ENCODE results near the gene EFCAB11. TPM values are rescaled to one million over a fixed set of nuclear protein-coding genes. Genes with fewer than 3 reads are reported as not detected.

EFCAB11 gene
- 10 to 100 TPM; 14.8 to 20.8 (median 18.0) TPM for polyA plus RNA-seq (ENCODE audit: insufficient read length in 4 of 4)

- peak; percentile 93 to 98 (median 96) for DNase-seq (ENCODE audit: low read depth in 4 of 4, low spot score in 2 of 4)
These were observed at the start of gene EFCAB11 for GRCh38 chr14:89954070-89955021. TSS of gene EFCAB11 (minus strand) at chr14:89954730. CDS start at chr14:89954660, 70 bp downstream.

GRCh38 chr14:90003526-90004307 lies 49.2 kb upstream of the EFCAB11 start:
- no peak for DNase-seq (ENCODE audit: low read depth in 4 of 4, low spot score in 2 of 4)

- no peak for DNase-seq (ENCODE audit: low read depth in 4 of 4, low spot score in 2 of 4)
These were observed 46.4 kb upstream of the EFCAB11 start for GRCh38 chr14:90000935-90001334.

- no peak for DNase-seq (ENCODE audit: low read depth in 4 of 4, low spot score in 2 of 4)
These were observed 42.4 kb upstream of the EFCAB11 start for GRCh38 chr14:89996963-89997362.

- no peak for DNase-seq (ENCODE audit: low read depth in 4 of 4, low spot score in 2 of 4)
These were observed 37.7 kb upstream of the EFCAB11 start for GRCh38 chr14:89992273-89992672.

GRCh38 chr14:89990623-89991275 lies 36.2 kb upstream of the EFCAB11 start:
- DNase-seq (ENCODE audit: low read depth in 4 of 4, low spot score in 2 of 4), result no peak

GRCh38 chr14:89990218-89990617 lies 35.7 kb upstream of the EFCAB11 start:
- DNase-seq (ENCODE audit: low read depth in 4 of 4, low spot score in 2 of 4), result no peak

GRCh38 chr14:89988787-89989186 lies 34.3 kb upstream of the EFCAB11 start:
- no peak for DNase-seq (ENCODE audit: low read depth in 4 of 4, low spot score in 2 of 4)

- no peak for DNase-seq (ENCODE audit: low read depth in 4 of 4, low spot score in 2 of 4)
These were observed 32.6 kb upstream of the EFCAB11 start for GRCh38 chr14:89987161-89987475.

GRCh38 chr14:89986462-89987160 lies 32.1 kb upstream of the EFCAB11 start:
- no peak for DNase-seq (ENCODE audit: low read depth in 4 of 4, low spot score in 2 of 4)

GRCh38 chr14:89983375-89983774 lies 28.8 kb upstream of the EFCAB11 start:
- DNase-seq (ENCODE audit: low read depth in 4 of 4, low spot score in 2 of 4), result no peak

- no peak for DNase-seq (ENCODE audit: low read depth in 4 of 4, low spot score in 2 of 4)
These were observed 24.1 kb upstream of the EFCAB11 start for GRCh38 chr14:89978656-89979055.

- DNase-seq (ENCODE audit: low read depth in 4 of 4, low spot score in 2 of 4), result no peak
These were observed 23.1 kb upstream of the EFCAB11 start for GRCh38 chr14:89977668-89978067.

- DNase-seq (ENCODE audit: low read depth in 4 of 4, low spot score in 2 of 4), result peak in 3 of 4 donors; percentile 13 to 46 (median 30)
These were observed 18.8 kb upstream of the EFCAB11 start for GRCh38 chr14:89973234-89973823.

GRCh38 chr14:89965839-89966238 lies 11.3 kb upstream of the EFCAB11 start:
- no peak for DNase-seq (ENCODE audit: low read depth in 4 of 4, low spot score in 2 of 4)

- DNase-seq (ENCODE audit: low read depth in 4 of 4, low spot score in 2 of 4), result no peak
These were observed 8.9 kb upstream of the EFCAB11 start for GRCh38 chr14:89963288-89963978.

- no peak for DNase-seq (ENCODE audit: low read depth in 4 of 4, low spot score in 2 of 4)
These were observed 6.4 kb upstream of the EFCAB11 start for GRCh38 chr14:89960914-89961313.

- no peak for DNase-seq (ENCODE audit: low read depth in 4 of 4, low spot score in 2 of 4)
These were observed 5.4 kb upstream of the EFCAB11 start for GRCh38 chr14:89959853-89960445.

GRCh38 chr14:89958966-89959365 lies 4.4 kb upstream of the EFCAB11 start:
- no peak for DNase-seq (ENCODE audit: low read depth in 4 of 4, low spot score in 2 of 4)

Measured in left renal cortex interstitium (tissue), 4 donors.